ENCODE measurements around the gene SLF2. TPM values are rescaled to one million over a fixed set of nuclear protein-coding genes. Genes with fewer than 3 reads are reported as not detected.

SLF2 gene
- total RNA-seq, 1 experiment from 2014 or later = 43.0 TPM

DNA sequence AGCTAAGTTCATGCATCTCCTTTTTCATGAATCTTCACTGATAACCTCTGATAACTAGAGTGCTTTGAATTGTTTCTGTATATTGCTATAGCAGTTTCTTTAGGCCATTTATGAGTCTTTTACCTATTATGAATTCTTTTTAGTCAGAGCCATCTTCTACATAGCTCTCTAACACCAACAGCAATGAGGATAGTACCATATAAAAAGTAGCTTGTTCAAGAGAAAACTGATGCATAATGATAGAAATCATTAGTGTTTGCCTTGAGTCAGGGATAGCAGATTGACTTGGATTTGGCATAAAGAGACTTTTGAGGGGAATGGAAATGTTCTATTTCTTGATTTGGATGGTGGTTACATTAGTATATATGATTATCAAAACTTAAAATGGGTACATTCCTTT lies 30.7 kb downstream of the SLF2 start:
- Histone ChIP-seq H3K27ac (ENCODE audit: low read depth, low read length) (no peak overlapping the region), H3K9ac (ENCODE audit: low read length) (no peak overlapping the region), H3K27me3 (ENCODE audit: insufficient read depth, low read length) (no peaks in the 10 kb centered on the region), H3K4me3 (replicated peaks in 1 of 2; ENCODE audit: low read depth in 1 of 2, low read length in 2 of 2) (no peak overlapping the region), H3K36me3 (ENCODE audit: control insufficient read depth in 1 of 2, insufficient read depth in 2 of 2, low read length in 2 of 2) (peaks cover 55 to 64% of the 10 kb centered on the region in 2 experiments), H3K9me3 (ENCODE audit: control insufficient read depth in 1 of 2, insufficient read depth in 1 of 2, low read depth in 1 of 2, low read length in 2 of 2) (no peaks in the 10 kb centered on the region), H3K79me2 (ENCODE audit: insufficient read depth, low read length) (no peaks in the 10 kb centered on the region), H3K4me2 (ENCODE audit: low read length) (no peak overlapping the region), H3K9me2 (ENCODE audit: insufficient read depth) (no peaks in the 10 kb centered on the region), H2AFZ (ENCODE audit: low read depth, low read length, poor library complexity, severe bottlenecking) (no peak overlapping the region), H3K4me1 (ENCODE audit: control insufficient read depth in 1 of 2, insufficient read depth in 2 of 2, low read length in 2 of 2) (no peaks in the 10 kb centered on the region), H4K20me1 (ENCODE audit: insufficient read depth) (no peaks in the 10 kb centered on the region)
- no TSS peak for BruUV-seq (replicated peaks)
- CTCF ChIA-PET = interaction anchor here (0.8 to 0.9 kb wide), 2 partner anchors 9 to 55 kb away, joined by 3 to 4 read pairs; no protein-coding TSS in a partner anchor
- RAD21 ChIA-PET (ENCODE audit: low non-redundant PET in 1 of 2, low total read pairs in 2 of 2, uncharacterized antibody in 2 of 2, unreplicated experiment in 2 of 2) = no interaction called here
- ATAC-seq (no peak), DNase-seq (ENCODE audit: low read depth, low spot score) (no peak)
- intact Hi-C loops (cut with micrococcal nuclease) = no loop called here
- TF ChIP-seq EGR1 (IDR thresholded peaks at IDR 0.05; ENCODE audit: low read depth) = no peak
- TF ChIP-seq TCF7L2 (IDR thresholded peaks at IDR 0.05; ENCODE audit: borderline replicate concordance, extremely low read depth, insufficient read depth, insufficient read length) = no peak
- TF ChIP-seq EZH2 (IDR thresholded peaks at IDR 0.05) = no peak
- TF ChIP-seq EZH2phosphoT487 (IDR thresholded peaks at IDR 0.05; ENCODE audit: borderline replicate concordance) = no peak
- TF ChIP-seq, protein P1, sequence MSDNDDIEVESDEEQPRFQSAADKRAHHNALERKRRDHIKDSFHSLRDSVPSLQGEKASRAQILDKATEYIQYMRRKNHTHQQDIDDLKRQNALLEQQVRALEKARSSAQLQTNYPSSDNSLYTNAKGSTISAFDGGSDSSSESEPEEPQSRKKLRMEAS (IDR thresholded peaks at IDR 0.05) = no peak
- TF ChIP-seq, protein P2, sequence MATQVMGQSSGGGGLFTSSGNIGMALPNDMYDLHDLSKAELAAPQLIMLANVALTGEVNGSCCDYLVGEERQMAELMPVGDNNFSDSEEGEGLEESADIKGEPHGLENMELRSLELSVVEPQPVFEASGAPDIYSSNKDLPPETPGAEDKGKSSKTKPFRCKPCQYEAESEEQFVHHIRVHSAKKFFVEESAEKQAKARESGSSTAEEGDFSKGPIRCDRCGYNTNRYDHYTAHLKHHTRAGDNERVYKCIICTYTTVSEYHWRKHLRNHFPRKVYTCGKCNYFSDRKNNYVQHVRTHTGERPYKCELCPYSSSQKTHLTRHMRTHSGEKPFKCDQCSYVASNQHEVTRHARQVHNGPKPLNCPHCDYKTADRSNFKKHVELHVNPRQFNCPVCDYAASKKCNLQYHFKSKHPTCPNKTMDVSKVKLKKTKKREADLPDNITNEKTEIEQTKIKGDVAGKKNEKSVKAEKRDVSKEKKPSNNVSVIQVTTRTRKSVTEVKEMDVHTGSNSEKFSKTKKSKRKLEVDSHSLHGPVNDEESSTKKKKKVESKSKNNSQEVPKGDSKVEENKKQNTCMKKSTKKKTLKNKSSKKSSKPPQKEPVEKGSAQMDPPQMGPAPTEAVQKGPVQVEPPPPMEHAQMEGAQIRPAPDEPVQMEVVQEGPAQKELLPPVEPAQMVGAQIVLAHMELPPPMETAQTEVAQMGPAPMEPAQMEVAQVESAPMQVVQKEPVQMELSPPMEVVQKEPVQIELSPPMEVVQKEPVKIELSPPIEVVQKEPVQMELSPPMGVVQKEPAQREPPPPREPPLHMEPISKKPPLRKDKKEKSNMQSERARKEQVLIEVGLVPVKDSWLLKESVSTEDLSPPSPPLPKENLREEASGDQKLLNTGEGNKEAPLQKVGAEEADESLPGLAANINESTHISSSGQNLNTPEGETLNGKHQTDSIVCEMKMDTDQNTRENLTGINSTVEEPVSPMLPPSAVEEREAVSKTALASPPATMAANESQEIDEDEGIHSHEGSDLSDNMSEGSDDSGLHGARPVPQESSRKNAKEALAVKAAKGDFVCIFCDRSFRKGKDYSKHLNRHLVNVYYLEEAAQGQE (IDR thresholded peaks at IDR 0.05; ENCODE audit: low read depth) = no peak
- no peak for TF ChIP-seq ZFX (IDR thresholded peaks at IDR 0.05)
- TF ChIP-seq JUND (IDR thresholded peaks at IDR 0.05) = no peak
- no peak for TF ChIP-seq SRF (IDR thresholded peaks at IDR 0.05; ENCODE audit: low read depth)
- POLR2A ChIA-PET = no interaction called here

Measured in HCT116 (cell line).